HG02678 (cell line): ENCODE measurements around the gene GLIS1.

Experiments
- ATAC-seq: cut with Tn5 transposase; IDR thresholded peaks from one replicate; pipeline ENCODE4 v1.9.1; 2021; ENCODE audit warnings: mild to moderate bottlenecking, moderate library complexity; ENCODE audit not compliant: unreplicated experiment

Gene GLIS1

GRCh38 chr1:53517109-53517508 lies 221.9 kb downstream of the GLIS1 start:
- no peak for ATAC-seq

GRCh38 chr1:53516181-53516580 lies 222.8 kb downstream of the GLIS1 start:
- no peak for ATAC-seq

GRCh38 chr1:53514436-53514835 lies 224.5 kb downstream of the GLIS1 start:
- ATAC-seq = no peak

GRCh38 chr1:53513846-53514245 lies 225.1 kb downstream of the GLIS1 start:
- ATAC-seq = no peak

- no peak for ATAC-seq
Measured at GRCh38 chr1:53512807-53513755, 225.9 kb downstream of the GLIS1 start.

GRCh38 chr1:53511933-53512806 lies 226.8 kb downstream of the GLIS1 start:
- ATAC-seq = no peak

GRCh38 chr1:53511323-53511932 lies 227.5 kb downstream of the GLIS1 start:
- no peak for ATAC-seq

GRCh38 chr1:53510215-53510614 lies 228.7 kb downstream of the GLIS1 start:
- ATAC-seq = no peak

GRCh38 chr1:53509775-53510174 lies 229.2 kb downstream of the GLIS1 start:
- ATAC-seq = no peak

GRCh38 chr1:53508991-53509666 lies 229.8 kb downstream of the GLIS1 start:
- no peak for ATAC-seq

- ATAC-seq = no peak
Measured at GRCh38 chr1:53508056-53508990, 230.6 kb downstream of the GLIS1 start.

GRCh38 chr1:53507116-53507820 lies 231.7 kb downstream of the GLIS1 start:
- ATAC-seq = no peak

GRCh38 chr1:53506355-53507050 lies 232.5 kb downstream of the GLIS1 start:
- no peak for ATAC-seq

- ATAC-seq = no peak
Measured at GRCh38 chr1:53505891-53506290, 233.1 kb downstream of the GLIS1 start.

- no peak for ATAC-seq
Measured at GRCh38 chr1:53505401-53505800, 233.6 kb downstream of the GLIS1 start.

GRCh38 chr1:53504901-53505300 lies 234.1 kb downstream of the GLIS1 start:
- ATAC-seq = no peak

- no peak for ATAC-seq
Measured at GRCh38 chr1:53503433-53504217, 235.3 kb downstream of the GLIS1 start.
